Measurements from ENCODE around the gene THRB.

The THRB gene

GRCh38 chr3:24271228-24271627 is 223.4 kb downstream of the THRB start:
- H3K9ac ChIP-seq (ENCODE audit: low read length), result no peak overlapping the region
- no peak for TF ChIP-seq CTCF (IDR thresholded peaks at IDR 0.05; ENCODE audit: low read length)
- TF ChIP-seq EZH2 (IDR thresholded peaks at IDR 0.05; ENCODE audit: borderline replicate concordance, low read length), result no peak

GRCh38 chr3:24270744-24271143 is 223.9 kb downstream of the THRB start:
- no peaks in the 10 kb centered on the region for H3K9me3 ChIP-seq (ENCODE audit: low read length)

More at GRCh38 chr3:24271228-24271627, 223.4 kb downstream of the THRB start:
- no peaks in the 10 kb centered on the region for H3K36me3 ChIP-seq (ENCODE audit: insufficient read depth, low read length)
- H3K27me3 ChIP-seq (ENCODE audit: insufficient read depth, low read length), result no peaks in the 10 kb centered on the region
- no peaks in the 10 kb centered on the region for H3K9me3 ChIP-seq (ENCODE audit: low read length)
- H3K4me1 ChIP-seq (ENCODE audit: insufficient read depth, low read length, severe bottlenecking), result no peaks in the 10 kb centered on the region
- no peaks in the 10 kb centered on the region for H3K79me2 ChIP-seq (ENCODE audit: insufficient read depth, low read length)
- H3K27ac ChIP-seq (ENCODE audit: low read depth, low read length, poor library complexity, severe bottlenecking), result no peak overlapping the region
- H3F3A ChIP-seq (ENCODE audit: insufficient read depth, low read length), result no peaks in the 10 kb centered on the region
- H2AFZ ChIP-seq (ENCODE audit: low read length), result no peak overlapping the region
- H4K20me1 ChIP-seq (ENCODE audit: insufficient read depth, low read length), result no peaks in the 10 kb centered on the region
- H3K4me2 ChIP-seq (ENCODE audit: low read length), result no peak overlapping the region
- no peak overlapping the region for H3K4me3 ChIP-seq (ENCODE audit: low read depth, low read length, poor library complexity, severe bottlenecking)
- H3K9me2 ChIP-seq (ENCODE audit: low read depth, low read length), result no peaks in the 10 kb centered on the region

GRCh38 chr3:24270204-24270691 is 224.4 kb downstream of the THRB start:
- H3K4me3 ChIP-seq (ENCODE audit: low read depth, low read length, poor library complexity, severe bottlenecking), result no peak overlapping the region
- H4K20me1 ChIP-seq (ENCODE audit: insufficient read depth, low read length), result no peaks in the 10 kb centered on the region
- no peaks in the 10 kb centered on the region for H3K9me2 ChIP-seq (ENCODE audit: low read depth, low read length)
- H3K9ac ChIP-seq (ENCODE audit: low read length), result no peak overlapping the region
- no peak overlapping the region for H2AFZ ChIP-seq (ENCODE audit: low read length)
- TF ChIP-seq CTCF (IDR thresholded peaks at IDR 0.05; ENCODE audit: low read length) (no peak), EZH2 (IDR thresholded peaks at IDR 0.05; ENCODE audit: borderline replicate concordance, low read length) (no peak)
- no peak overlapping the region for H3K27ac ChIP-seq (ENCODE audit: low read depth, low read length, poor library complexity, severe bottlenecking)
- H3K9me3 ChIP-seq (ENCODE audit: low read length), result no peaks in the 10 kb centered on the region
- H3K36me3 ChIP-seq (ENCODE audit: insufficient read depth, low read length), result no peaks in the 10 kb centered on the region
- H3K79me2 ChIP-seq (ENCODE audit: insufficient read depth, low read length), result no peaks in the 10 kb centered on the region
- no peaks in the 10 kb centered on the region for H3K4me1 ChIP-seq (ENCODE audit: insufficient read depth, low read length, severe bottlenecking)
- no peaks in the 10 kb centered on the region for H3F3A ChIP-seq (ENCODE audit: insufficient read depth, low read length)
- H3K4me2 ChIP-seq (ENCODE audit: low read length), result no peak overlapping the region
- no peaks in the 10 kb centered on the region for H3K27me3 ChIP-seq (ENCODE audit: insufficient read depth, low read length)

More at GRCh38 chr3:24270744-24271143, 223.9 kb downstream of the THRB start:
- TF ChIP-seq EZH2 (IDR thresholded peaks at IDR 0.05; ENCODE audit: borderline replicate concordance, low read length), result no peak
- no peak for TF ChIP-seq CTCF (IDR thresholded peaks at IDR 0.05; ENCODE audit: low read length)
- no peaks in the 10 kb centered on the region for H3K79me2 ChIP-seq (ENCODE audit: insufficient read depth, low read length)
- no peak overlapping the region for H3K9ac ChIP-seq (ENCODE audit: low read length)
- no peaks in the 10 kb centered on the region for H3K36me3 ChIP-seq (ENCODE audit: insufficient read depth, low read length)
- no peaks in the 10 kb centered on the region for H3K4me1 ChIP-seq (ENCODE audit: insufficient read depth, low read length, severe bottlenecking)
- no peak overlapping the region for H3K27ac ChIP-seq (ENCODE audit: low read depth, low read length, poor library complexity, severe bottlenecking)
- H3K9me2 ChIP-seq (ENCODE audit: low read depth, low read length), result no peaks in the 10 kb centered on the region
- H3K27me3 ChIP-seq (ENCODE audit: insufficient read depth, low read length), result no peaks in the 10 kb centered on the region
- H2AFZ ChIP-seq (ENCODE audit: low read length), result no peak overlapping the region
- H4K20me1 ChIP-seq (ENCODE audit: insufficient read depth, low read length), result no peaks in the 10 kb centered on the region
- H3K4me2 ChIP-seq (ENCODE audit: low read length), result no peak overlapping the region
- H3F3A ChIP-seq (ENCODE audit: insufficient read depth, low read length), result no peaks in the 10 kb centered on the region
- no peak overlapping the region for H3K4me3 ChIP-seq (ENCODE audit: low read depth, low read length, poor library complexity, severe bottlenecking)
